Cardiac muscle cell (in vitro differentiated cells and primary cell): ENCODE results near the gene PKHD1. TPM values are rescaled to one million over a fixed set of nuclear protein-coding genes. Genes with fewer than 3 reads are reported as not detected.

Experiments
- DNase-seq, 2 donors: peaks; one replicate each; pipeline versions ENCODE4 v3.0.0 to v3.0.0-alpha.2; 2010 to 2017; ENCODE audit warnings: low read depth in 1 of 2, low spot score in 1 of 2
- H3K27ac ChIP-seq: fragments of 200-600 bp; sonication (generic); 2 replicates; pipeline ENCODE4 v1.5.1; 2016
- H3K27me3 ChIP-seq: fragments of 200-600 bp; sonication (generic); 2 replicates; pipeline ENCODE4 v1.6.0; 2016; ENCODE audit warnings: control low read depth
- H3K36me3 ChIP-seq: fragments of 200-600 bp; sonication (generic); 2 replicates; pipeline ENCODE4 v1.5.1; 2016; ENCODE audit warnings: control low read depth
- H3K4me1 ChIP-seq: fragments of 200-600 bp; sonication (generic); 2 replicates; pipeline ENCODE4 v1.8.1; 2017; ENCODE audit warnings: low read depth, mild to moderate bottlenecking, mixed run types
- H3K4me3 ChIP-seq: fragments of 200-600 bp; sonication (generic); 2 replicates; pipeline ENCODE4 v1.5.1; 2016; ENCODE audit warnings: mild to moderate bottlenecking
- H3K9me3 ChIP-seq: fragments of 200-600 bp; sonication (generic); 2 replicates; pipeline ENCODE4 v1.5.1; 2017; ENCODE audit warnings: low read depth, mild to moderate bottlenecking, control low read depth
- CTCF ChIP-seq: IDR thresholded peaks from 2 replicates; pipeline ENCODE4 v1.5.1; 2012; ENCODE audit warnings: low read depth, mild to moderate bottlenecking, low read length
- polyA plus RNA-seq: library from polyadenylated mRNA; unstranded; fragments of >200 nt; fragmentation: Nextera tagmentation; extraction: Ambion mirVana; gene quantifications from 2 replicates; pipeline ENCODE4 v1.2.1, GENCODE V29; 2016
- total RNA-seq: library from RNA; depleted of rRNA; stranded (reverse); fragments of >200 nt; gene quantifications from 2 replicates; pipeline ENCODE4 v1.2.3, GENCODE V29; 2016

PKHD1 gene
- total and polyA plus RNA-seq, 2 experiments from 2014 or later, result not detected

DNA sequence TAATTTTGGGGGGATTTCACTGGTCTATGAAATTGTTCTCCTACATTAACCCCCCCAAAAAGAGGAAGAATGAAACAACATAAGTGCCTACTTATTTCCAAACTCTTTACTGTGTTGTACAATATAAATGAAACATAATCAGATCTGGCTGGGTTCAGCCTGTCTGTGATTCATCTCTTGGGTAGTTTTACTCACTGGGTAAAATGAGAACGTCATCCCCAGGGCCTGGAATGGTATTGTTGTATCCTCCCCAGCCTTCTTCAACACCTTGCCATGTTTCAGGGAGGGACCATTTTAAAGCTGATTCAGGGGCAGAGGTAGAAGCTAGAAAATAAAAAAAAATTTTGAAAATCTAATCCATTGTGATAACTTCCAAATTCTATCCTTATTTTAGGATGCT is 256.7 kb downstream of the PKHD1 start:
- Histone ChIP-seq H3K36me3 (no peaks in the 10 kb centered on the region), H3K27me3 (no peaks in the 10 kb centered on the region), H3K9me3 (no peaks in the 10 kb centered on the region), H3K4me1 (no peaks in the 10 kb centered on the region), H3K27ac (no peak overlapping the region), H3K4me3 (no peak overlapping the region)
- DNase-seq, result no peak
- TF ChIP-seq CTCF, result no peak

GRCh38 chr6:51827580-51827979 is 259.8 kb downstream of the PKHD1 start:
- no peaks in the 10 kb centered on the region for H3K36me3 ChIP-seq
- no peaks in the 10 kb centered on the region for H3K27me3 ChIP-seq
- H3K9me3 ChIP-seq, result no peaks in the 10 kb centered on the region
- DNase-seq, result no peak
- TF ChIP-seq CTCF, result no peak
- no peak overlapping the region for H3K4me3 ChIP-seq
- no peak overlapping the region for H3K27ac ChIP-seq
- no peaks in the 10 kb centered on the region for H3K4me1 ChIP-seq

- H3K9me3 ChIP-seq, result no peaks in the 10 kb centered on the region
- no peak overlapping the region for H3K27ac ChIP-seq
- H3K4me3 ChIP-seq, result no peak overlapping the region
- no peaks in the 10 kb centered on the region for H3K36me3 ChIP-seq
- no peaks in the 10 kb centered on the region for H3K4me1 ChIP-seq
- no peak for DNase-seq
- TF ChIP-seq CTCF, result no peak
- no peaks in the 10 kb centered on the region for H3K27me3 ChIP-seq
Observed at GRCh38 chr6:51824940-51825339, 262.5 kb downstream of the PKHD1 start.

- Histone ChIP-seq H3K36me3 (no peaks in the 10 kb centered on the region), H3K4me3 (no peak overlapping the region), H3K9me3 (no peaks in the 10 kb centered on the region), H3K27me3 (no peaks in the 10 kb centered on the region), H3K4me1 (no peaks in the 10 kb centered on the region), H3K27ac (no peak overlapping the region)
- peak in 1 of 2 donors; percentile 26 for DNase-seq
- no peak for TF ChIP-seq CTCF
Observed at GRCh38 chr6:51820555-51820954, 266.9 kb downstream of the PKHD1 start.

GRCh38 chr6:51818520-51819022 is 268.8 kb downstream of the PKHD1 start:
- no peaks in the 10 kb centered on the region for H3K27me3 ChIP-seq
- no peak for TF ChIP-seq CTCF
- H3K9me3 ChIP-seq, result no peaks in the 10 kb centered on the region
- no peak for DNase-seq
- H3K27ac ChIP-seq, result no peak overlapping the region
- no peak overlapping the region for H3K4me3 ChIP-seq
- no peaks in the 10 kb centered on the region for H3K36me3 ChIP-seq
- H3K4me1 ChIP-seq, result no peaks in the 10 kb centered on the region

DNA sequence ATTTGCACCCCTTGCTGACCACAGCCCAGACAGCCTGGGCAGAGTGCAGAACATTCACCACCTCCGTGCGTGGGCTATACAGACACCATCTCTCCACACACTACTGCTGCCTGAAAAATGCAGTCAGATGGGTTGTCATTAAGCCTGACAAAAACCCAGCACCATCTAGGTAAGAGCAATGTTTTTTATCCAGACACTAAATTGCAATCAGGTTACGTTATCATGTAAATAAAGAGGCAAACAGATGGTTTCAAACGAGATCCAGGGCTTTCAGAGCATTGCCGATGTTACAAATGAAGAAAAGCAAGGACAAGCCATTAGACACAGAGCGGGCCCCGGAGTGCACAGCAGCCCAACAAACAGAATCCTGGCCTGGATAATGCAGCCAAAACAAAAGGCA is 269.6 kb downstream of the PKHD1 start:
- no peak overlapping the region for H3K4me3 ChIP-seq
- H3K27me3 ChIP-seq, result no peaks in the 10 kb centered on the region
- DNase-seq, result no peak
- H3K27ac ChIP-seq, result no peak overlapping the region
- no peaks in the 10 kb centered on the region for H3K4me1 ChIP-seq
- TF ChIP-seq CTCF, result no peak
- H3K36me3 ChIP-seq, result no peaks in the 10 kb centered on the region
- H3K9me3 ChIP-seq, result no peaks in the 10 kb centered on the region
